HepG2 (cell line): ENCODE results near the gene PLK2. TPM values are rescaled to one million over a fixed set of nuclear protein-coding genes. Genes with fewer than 3 reads are reported as not detected.

Source experiments
- DMAP1 ChIP-seq: IDR thresholded peaks from 2 replicates; pipeline ENCODE4 v1.6.1; 2016
- DR1 ChIP-seq: sonication (generic); formaldehyde crosslinking; IDR thresholded peaks from 2 replicates; pipeline ENCODE4 v1.8.0; 2021; ENCODE audit warnings: mild to moderate bottlenecking, missing genetic modification reagents, inconsistent platforms
- FOXP1 ChIP-seq, 2 experiments: fragments of 450-650 bp in 1 of 2; IDR thresholded peaks; 2 replicates each; pipeline ENCODE4 v1.6.1; 2017 to 2018; ENCODE audit warnings: antibody characterized with exemption in 1 of 2
- HNRNPUL1 ChIP-seq: fragments of 200-400 bp; formaldehyde crosslinking; IDR thresholded peaks from 2 replicates; pipeline ENCODE4 v1.6.1; 2017; ENCODE audit warnings: low read depth, mild to moderate bottlenecking, low read length, moderate library complexity
- HOXA3 ChIP-seq: sonication (generic); formaldehyde crosslinking; IDR thresholded peaks from 2 replicates; pipeline ENCODE4 v1.5.0; 2020; ENCODE audit warnings: missing genetic modification reagents
- HOXD1 ChIP-seq: sonication (generic); formaldehyde crosslinking; IDR thresholded peaks from 2 replicates; pipeline ENCODE4 v1.5.0; 2020; ENCODE audit warnings: missing genetic modification reagents
- PHF8 ChIP-seq: sonication (generic); formaldehyde crosslinking; IDR thresholded peaks from 2 replicates; pipeline ENCODE4 v1.5.0; 2020; ENCODE audit warnings: missing genetic modification reagents
- PRPF4 ChIP-seq: fragments of 200-400 bp; formaldehyde crosslinking; IDR thresholded peaks from 2 replicates; pipeline ENCODE4 v1.6.1; 2016; ENCODE audit warnings: low read length, low read depth; ENCODE audit not compliant: poor library complexity, severe bottlenecking
- SAFB2 ChIP-seq: sonication (generic); formaldehyde crosslinking; IDR thresholded peaks from 2 replicates; pipeline ENCODE4 v1.5.1; 2020; ENCODE audit warnings: missing genetic modification reagents, low read depth, mild to moderate bottlenecking, borderline replicate concordance
- SOX6 ChIP-seq, 2 experiments: fragments of 450-650 bp in 1 of 2; sonication (generic) in 1 of 2; formaldehyde crosslinking in 1 of 2; IDR thresholded peaks; 2 replicates each; pipeline versions ENCODE4 v1.4.0 to v1.6.1; 2017 to 2020; ENCODE audit warnings: antibody characterized with exemption in 1 of 2, mild to moderate bottlenecking in 1 of 2, missing genetic modification reagents in 1 of 2
- ZBTB3 ChIP-seq: sonication (generic); formaldehyde crosslinking; IDR thresholded peaks from 2 replicates; pipeline ENCODE4 v1.4.0; 2020; ENCODE audit warnings: low read depth, mild to moderate bottlenecking, moderate library complexity, missing genetic modification reagents, borderline replicate concordance
- ZBTB8A ChIP-seq: sonication (generic); formaldehyde crosslinking; IDR thresholded peaks from 2 replicates; pipeline ENCODE4 v1.4.0; 2020; ENCODE audit warnings: mild to moderate bottlenecking, low read depth, missing genetic modification reagents, borderline replicate concordance
- ZNF331 ChIP-seq: sonication (generic); formaldehyde crosslinking; IDR thresholded peaks from 2 replicates; pipeline ENCODE4 v1.4.0; 2020; ENCODE audit warnings: missing genetic modification reagents
- ZNF333 ChIP-seq: sonication (generic); formaldehyde crosslinking; IDR thresholded peaks from 2 replicates; pipeline ENCODE4 v1.4.0; 2020; ENCODE audit warnings: mild to moderate bottlenecking, missing genetic modification reagents, borderline replicate concordance
- ZNF501 ChIP-seq: sonication (generic); formaldehyde crosslinking; IDR thresholded peaks from 2 replicates; pipeline ENCODE4 v1.5.1; 2020; ENCODE audit warnings: mild to moderate bottlenecking, moderate library complexity, missing genetic modification reagents
- ZSCAN31 ChIP-seq: sonication (generic); formaldehyde crosslinking; IDR thresholded peaks from 2 replicates; pipeline ENCODE4 v1.5.0; 2020; ENCODE audit warnings: low read depth, mild to moderate bottlenecking, missing genetic modification reagents
- polyA plus RNA-seq, 8 experiments: library from polyadenylated mRNA; depleted of rRNA in 3 of 8; stranded (reverse) in 7 of 8; unstranded in 1 of 8; fragments of >200 nt; fragmentation: Illumina TruSeq in 4 of 8; extraction: Trizol in 4 of 8; gene quantifications; 2 replicates each; pipeline versions ENCODE4 v1.2.1 to v1.2.3, GENCODE V29; 2011 to 2016; ENCODE audit warnings: low read depth in 4 of 8, missing spikeins in 1 of 8, mixed read lengths in 1 of 8; ENCODE audit not compliant: insufficient read depth in 1 of 8
- total RNA-seq, 5 experiments: library from RNA; depleted of rRNA; stranded (reverse); fragments of >200 nt; fragmentation: Illumina TruSeq; extraction: Trizol; gene quantifications; 2 replicates each; pipeline ENCODE4 v1.2.3, GENCODE V29; 2016; ENCODE audit warnings: low read depth in 1 of 5
- TF ChIP-seq, protein P1 (sequence below): sonication (generic); formaldehyde crosslinking; IDR thresholded peaks from 2 replicates; pipeline ENCODE4 v1.5.1; 2020; ENCODE audit warnings: mild to moderate bottlenecking, missing genetic modification reagents
- TF ChIP-seq, protein P2 (sequence below): sonication (generic); formaldehyde crosslinking; IDR thresholded peaks from 2 replicates; pipeline ENCODE4 v1.5.0; 2020; ENCODE audit warnings: mild to moderate bottlenecking, missing genetic modification reagents
- TF ChIP-seq, protein P3 (sequence below): sonication (generic); formaldehyde crosslinking; IDR thresholded peaks from 2 replicates; pipeline ENCODE4 v1.4.0; 2020; ENCODE audit warnings: low read depth, mild to moderate bottlenecking, missing genetic modification reagents
- TF ChIP-seq, protein P4 (sequence below): IDR thresholded peaks from 2 replicates; pipeline ENCODE4 v1.6.1; 2012; ENCODE audit warnings: low read depth, low read length, improper control_type of control experiment

The PLK2 gene
- total and polyA plus RNA-seq, 2 of the 13 experiments (the other 11 are each of a cell fraction or from before 2014, with no cell fraction given), result 9.6 to 29.6 TPM

DNA sequence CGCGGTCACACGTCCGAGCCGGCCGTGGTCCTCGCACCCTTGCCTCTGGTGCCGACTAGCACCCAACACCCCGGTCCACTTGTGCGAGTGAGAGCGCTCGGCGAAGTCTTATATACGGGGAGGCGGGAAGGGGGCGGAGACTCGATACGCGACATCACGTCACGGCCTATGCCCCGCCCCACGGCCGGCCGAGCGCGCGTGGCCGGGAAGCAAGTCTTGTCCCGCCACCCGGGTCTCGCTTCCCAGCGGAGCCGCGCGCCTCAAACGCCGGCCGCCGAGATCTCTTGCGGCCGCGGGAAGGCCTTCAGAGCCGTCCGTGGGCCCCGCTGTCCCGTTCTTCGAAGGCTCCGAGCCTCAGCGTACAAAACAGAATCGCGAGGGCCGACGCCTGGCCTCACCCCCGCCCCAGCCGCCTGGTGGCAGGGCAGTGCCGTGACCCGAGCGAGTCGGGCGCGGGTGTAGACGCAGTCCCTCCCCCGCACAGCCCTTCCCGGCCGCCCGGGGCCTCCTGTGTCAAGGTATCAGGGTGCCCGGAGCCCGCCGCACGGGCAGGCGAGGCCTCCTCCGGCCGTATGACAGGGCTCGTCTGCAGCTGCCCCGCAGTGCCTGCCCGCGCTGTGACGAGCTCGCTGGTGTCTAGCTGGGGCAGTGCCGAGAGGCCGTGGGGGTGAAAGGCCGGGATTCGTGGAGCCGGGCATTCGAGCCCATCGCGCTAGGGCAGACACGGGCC lies at the start of gene PLK2 (continued):
- TF ChIP-seq, protein P1, sequence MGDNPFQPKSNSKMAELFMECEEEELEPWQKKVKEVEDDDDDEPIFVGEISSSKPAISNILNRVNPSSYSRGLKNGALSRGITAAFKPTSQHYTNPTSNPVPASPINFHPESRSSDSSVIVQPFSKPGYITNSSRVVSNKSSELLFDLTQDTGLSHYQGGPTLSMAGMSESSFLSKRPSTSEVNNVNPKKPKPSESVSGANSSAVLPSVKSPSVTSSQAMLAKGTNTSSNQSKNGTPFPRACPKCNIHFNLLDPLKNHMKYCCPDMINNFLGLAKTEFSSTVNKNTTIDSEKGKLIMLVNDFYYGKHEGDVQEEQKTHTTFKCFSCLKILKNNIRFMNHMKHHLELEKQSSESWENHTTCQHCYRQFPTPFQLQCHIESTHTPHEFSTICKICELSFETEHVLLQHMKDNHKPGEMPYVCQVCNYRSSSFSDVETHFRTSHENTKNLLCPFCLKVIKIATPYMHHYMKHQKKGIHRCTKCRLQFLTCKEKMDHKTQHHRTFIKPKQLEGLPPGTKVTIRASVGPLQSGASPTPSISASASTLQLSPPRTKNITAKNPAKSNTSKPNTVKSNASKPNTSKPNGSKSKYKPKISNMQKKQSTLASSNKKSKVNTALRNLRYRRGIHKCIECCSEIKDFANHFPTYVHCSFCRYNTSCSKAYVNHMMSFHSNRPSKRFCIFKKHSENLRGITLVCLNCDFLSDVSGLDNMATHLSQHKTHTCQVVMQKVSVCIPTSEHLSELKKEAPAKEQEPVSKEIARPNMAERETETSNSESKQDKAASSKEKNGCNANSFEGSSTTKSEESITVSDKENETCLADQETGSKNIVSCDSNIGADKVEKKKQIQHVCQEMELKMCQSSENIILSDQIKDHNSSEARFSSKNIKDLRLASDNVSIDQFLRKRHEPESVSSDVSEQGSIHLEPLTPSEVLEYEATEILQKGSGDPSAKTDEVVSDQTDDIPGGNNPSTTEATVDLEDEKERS (CRISPR knock-in tag), result no peak
- TF ChIP-seq SOX6 (IDR thresholded peaks at IDR 0.05) (no peak), SOX6 (CRISPR knock-in tag; IDR thresholded peaks at IDR 0.05) (0 out of 2 replicates have a peak, but pooled peaks have one; percentile 15), HOXA3 (CRISPR knock-in tag) (peak; percentile 22; the same call in 1 of the 2 replicates), SAFB2 (CRISPR knock-in tag) (no peak), ZNF501 (CRISPR knock-in tag) (peak; percentile 66), ZBTB3 (CRISPR knock-in tag) (no peak), HOXD1 (CRISPR knock-in tag) (no peak), ZSCAN31 (CRISPR knock-in tag) (no peak), FOXP1 (IDR thresholded peaks at IDR 0.05) (no peak), FOXP1 (CRISPR knock-in tag; IDR thresholded peaks at IDR 0.05) (no peak), ZNF331 (CRISPR knock-in tag) (peak; percentile 54; the same call in 1 of the 2 replicates), PHF8 (CRISPR knock-in tag) (peak; percentile 77), DR1 (CRISPR knock-in tag) (peak; percentile 95), DMAP1 (peak; percentile 41; the same call in 1 of the 2 replicates), ZNF333 (CRISPR knock-in tag) (no peak), HNRNPUL1 (no peak), PRPF4 (no peak), ZBTB8A (CRISPR knock-in tag) (peak; percentile 31; the same call in 1 of the 2 replicates)
- TF ChIP-seq, protein P2, sequence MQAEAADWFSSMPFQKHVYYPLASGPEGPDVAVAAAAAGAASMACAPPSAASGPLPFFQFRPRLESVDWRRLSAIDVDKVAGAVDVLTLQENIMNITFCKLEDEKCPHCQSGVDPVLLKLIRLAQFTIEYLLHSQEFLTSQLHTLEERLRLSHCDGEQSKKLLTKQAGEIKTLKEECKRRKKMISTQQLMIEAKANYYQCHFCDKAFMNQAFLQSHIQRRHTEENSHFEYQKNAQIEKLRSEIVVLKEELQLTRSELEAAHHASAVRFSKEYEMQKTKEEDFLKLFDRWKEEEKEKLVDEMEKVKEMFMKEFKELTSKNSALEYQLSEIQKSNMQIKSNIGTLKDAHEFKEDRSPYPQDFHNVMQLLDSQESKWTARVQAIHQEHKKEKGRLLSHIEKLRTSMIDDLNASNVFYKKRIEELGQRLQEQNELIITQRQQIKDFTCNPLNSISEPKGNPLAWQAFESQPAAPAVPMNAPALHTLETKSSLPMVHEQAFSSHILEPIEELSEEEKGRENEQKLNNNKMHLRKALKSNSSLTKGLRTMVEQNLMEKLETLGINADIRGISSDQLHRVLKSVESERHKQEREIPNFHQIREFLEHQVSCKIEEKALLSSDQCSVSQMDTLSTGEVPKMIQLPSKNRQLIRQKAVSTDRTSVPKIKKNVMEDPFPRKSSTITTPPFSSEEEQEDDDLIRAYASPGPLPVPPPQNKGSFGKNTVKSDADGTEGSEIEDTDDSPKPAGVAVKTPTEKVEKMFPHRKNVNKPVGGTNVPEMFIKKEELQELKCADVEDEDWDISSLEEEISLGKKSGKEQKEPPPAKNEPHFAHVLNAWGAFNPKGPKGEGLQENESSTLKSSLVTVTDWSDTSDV (CRISPR knock-in tag), result 0 out of 2 replicates have a peak, but pooled peaks have one; percentile 29
- TF ChIP-seq, protein P3, sequence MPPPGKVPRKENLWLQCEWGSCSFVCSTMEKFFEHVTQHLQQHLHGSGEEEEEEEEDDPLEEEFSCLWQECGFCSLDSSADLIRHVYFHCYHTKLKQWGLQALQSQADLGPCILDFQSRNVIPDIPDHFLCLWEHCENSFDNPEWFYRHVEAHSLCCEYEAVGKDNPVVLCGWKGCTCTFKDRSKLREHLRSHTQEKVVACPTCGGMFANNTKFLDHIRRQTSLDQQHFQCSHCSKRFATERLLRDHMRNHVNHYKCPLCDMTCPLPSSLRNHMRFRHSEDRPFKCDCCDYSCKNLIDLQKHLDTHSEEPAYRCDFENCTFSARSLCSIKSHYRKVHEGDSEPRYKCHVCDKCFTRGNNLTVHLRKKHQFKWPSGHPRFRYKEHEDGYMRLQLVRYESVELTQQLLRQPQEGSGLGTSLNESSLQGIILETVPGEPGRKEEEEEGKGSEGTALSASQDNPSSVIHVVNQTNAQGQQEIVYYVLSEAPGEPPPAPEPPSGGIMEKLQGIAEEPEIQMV (CRISPR knock-in tag), result no peak
- TF ChIP-seq, protein P4, sequence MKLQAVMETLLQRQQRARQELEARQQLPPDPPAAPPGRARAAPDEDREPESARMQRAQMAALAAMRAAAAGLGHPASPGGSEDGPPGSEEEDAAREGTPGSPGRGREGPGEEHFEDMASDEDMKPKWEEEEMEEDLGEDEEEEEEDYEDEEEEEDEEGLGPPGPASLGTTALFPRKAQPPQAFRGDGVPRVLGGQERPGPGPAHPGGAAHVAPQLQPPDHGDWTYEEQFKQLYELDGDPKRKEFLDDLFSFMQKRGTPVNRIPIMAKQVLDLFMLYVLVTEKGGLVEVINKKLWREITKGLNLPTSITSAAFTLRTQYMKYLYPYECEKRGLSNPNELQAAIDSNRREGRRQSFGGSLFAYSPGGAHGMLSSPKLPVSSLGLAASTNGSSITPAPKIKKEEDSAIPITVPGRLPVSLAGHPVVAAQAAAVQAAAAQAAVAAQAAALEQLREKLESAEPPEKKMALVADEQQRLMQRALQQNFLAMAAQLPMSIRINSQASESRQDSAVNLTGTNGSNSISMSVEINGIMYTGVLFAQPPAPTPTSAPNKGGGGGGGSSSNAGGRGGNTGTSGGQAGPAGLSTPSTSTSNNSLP, result no peak
